Neural cell (in vitro differentiated cells): Measurements from ENCODE around the gene TSPAN9. TPM values are rescaled to one million over a fixed set of nuclear protein-coding genes. Genes with fewer than 3 reads are reported as not detected.

Experiments
- H2AFZ ChIP-seq: fragments of 200-600, 300-800 bp; sonication (generic), shearing (Covaris generic); 2 replicates; pipeline ENCODE4 v1.6.0; 2014; ENCODE audit warnings: low read depth, mild to moderate bottlenecking, antibody characterized with exemption, low read length, moderate library complexity
- H3F3A ChIP-seq: fragments of 200-600 bp; shearing (Covaris generic); 2 replicates; pipeline ENCODE4 v1.6.1; 2016; ENCODE audit warnings: mild to moderate bottlenecking, moderate library complexity, mixed read lengths, antibody characterized with exemption, low read length; ENCODE audit not compliant: insufficient read depth, poor library complexity, severe bottlenecking
- H3K27ac ChIP-seq: fragments of 200-600, 300-800 bp; sonication (generic), shearing (Covaris generic); 2 replicates; pipeline ENCODE4 v1.5.1; 2014; ENCODE audit warnings: mild to moderate bottlenecking, low read length, moderate library complexity
- H3K27me3 ChIP-seq: fragments of 300-800, 200-600 bp; sonication (generic), shearing (Covaris generic); 2 replicates; pipeline ENCODE4 v1.6.0; 2014; ENCODE audit warnings: mild to moderate bottlenecking, low read depth, low read length, moderate library complexity; ENCODE audit not compliant: insufficient read depth
- H3K36me3 ChIP-seq: fragments of 300-800, 200-600 bp; sonication (generic), shearing (Covaris generic); 2 replicates; pipeline ENCODE4 v1.5.1; 2014; ENCODE audit warnings: mild to moderate bottlenecking, antibody characterized with exemption, low read length, moderate library complexity; ENCODE audit not compliant: insufficient read depth
- H3K4me2 ChIP-seq: fragments of 300-800, 200-600 bp; sonication (generic), shearing (Covaris generic); 2 replicates; pipeline ENCODE4 v1.6.0; 2014; ENCODE audit warnings: mild to moderate bottlenecking, low read length
- H3K4me3 ChIP-seq: fragments of 300-800, 200-600 bp; sonication (generic), shearing (Covaris generic); 2 replicates; pipeline ENCODE4 v1.5.1; 2014; ENCODE audit warnings: mild to moderate bottlenecking, low read length, moderate library complexity
- H3K79me2 ChIP-seq: fragments of 200-600 bp; shearing (Covaris generic); replicated peaks from 2 replicates; pipeline ENCODE4 v1.6.0; 2014; ENCODE audit warnings: mild to moderate bottlenecking, low read length, moderate library complexity; ENCODE audit not compliant: insufficient read depth
- H3K9ac ChIP-seq: fragments of 300-800, 200-600 bp; sonication (generic), shearing (Covaris generic); 2 replicates; pipeline ENCODE4 v1.6.1; 2016; ENCODE audit warnings: mild to moderate bottlenecking, low read length, mixed read lengths
- H3K9me2 ChIP-seq: fragments of 200-600 bp; shearing (Covaris generic); 2 replicates; pipeline ENCODE4 v1.6.1; 2016; ENCODE audit warnings: mild to moderate bottlenecking, low read length, mixed read lengths; ENCODE audit not compliant: insufficient read depth
- H3K9me3 ChIP-seq: fragments of 200-600, 300-800 bp; sonication (generic), shearing (Covaris generic); 2 replicates; pipeline ENCODE4 v1.6.1; 2016; ENCODE audit warnings: mild to moderate bottlenecking, mixed run types, low read length, moderate library complexity, mixed read lengths
- H4K20me1 ChIP-seq: fragments of 200-600 bp; shearing (Covaris generic); 2 replicates; pipeline ENCODE4 v1.6.1; 2016; ENCODE audit warnings: mild to moderate bottlenecking, mixed run types; ENCODE audit not compliant: insufficient read depth
- CTCF ChIP-seq: fragments of 450-650 bp; IDR thresholded peaks from 2 replicates; pipeline ENCODE4 v1.5.1; 2014; ENCODE audit warnings: antibody characterized with exemption, mild to moderate bottlenecking, moderate library complexity; ENCODE audit not compliant: poor library complexity, severe bottlenecking
- EP300 ChIP-seq: fragments of 450-650 bp; conservative IDR thresholded peaks from 2 replicates; pipeline ENCODE4 v1.6.1; 2014; ENCODE audit warnings: antibody characterized with exemption, mild to moderate bottlenecking, moderate library complexity; ENCODE audit not compliant: poor library complexity, severe bottlenecking
- EZH2 ChIP-seq: fragments of 200-600, 300-800 bp; shearing (Covaris generic), sonication (generic); IDR thresholded peaks from 2 replicates; pipeline ENCODE4 v1.6.1; 2014; ENCODE audit warnings: antibody characterized with exemption, low read length, borderline replicate concordance, mild to moderate bottlenecking; ENCODE audit not compliant: insufficient read depth, poor library complexity, severe bottlenecking
- MXI1 ChIP-seq: fragments of 450-650 bp; conservative IDR thresholded peaks from 2 replicates; pipeline ENCODE4 v1.6.1; 2014; ENCODE audit warnings: antibody characterized with exemption, mild to moderate bottlenecking; ENCODE audit not compliant: poor library complexity, severe bottlenecking
- POLR2AphosphoS5 ChIP-seq: IDR thresholded peaks from 2 replicates; pipeline ENCODE4 v1.6.1; 2012
- RAD21 ChIP-seq: fragments of 450-650 bp; conservative IDR thresholded peaks from 2 replicates; pipeline ENCODE4 v1.6.1; 2014; ENCODE audit warnings: antibody characterized with exemption, mild to moderate bottlenecking, moderate library complexity
- REST ChIP-seq: IDR thresholded peaks from 2 replicates; pipeline ENCODE4 v1.6.1; 2012; ENCODE audit warnings: borderline replicate concordance
- SMC3 ChIP-seq: fragments of 450-650 bp; conservative IDR thresholded peaks from 2 replicates; pipeline ENCODE4 v1.6.1; 2014; ENCODE audit warnings: antibody characterized with exemption, mild to moderate bottlenecking, moderate library complexity; ENCODE audit not compliant: poor library complexity
- TAF1 ChIP-seq: IDR thresholded peaks from 2 replicates; pipeline ENCODE4 v1.6.1; 2012; ENCODE audit warnings: low read depth
- polyA plus RNA-seq: library from polyadenylated mRNA; depleted of rRNA; stranded (reverse); fragments of >200 nt; gene quantifications from 2 replicates; pipeline ENCODE4 v1.2.3, GENCODE V29; 2014

TSPAN9 gene
- polyA plus RNA-seq, 1 donor from 2014 or later, result 11.9 TPM

GRCh38 chr12:3320881-3321509 is 243.8 kb downstream of the TSPAN9 start:
- TF ChIP-seq CTCF (no peak), EP300 (no peak), RAD21 (no peak), REST (no peak), TAF1 (no peak), MXI1 (no peak), EZH2 (no peak), POLR2AphosphoS5 (no peak), SMC3 (no peak)

GRCh38 chr12:3321881-3322280 is 244.7 kb downstream of the TSPAN9 start:
- Histone ChIP-seq H3K36me3 (no peaks in the 10 kb centered on the region), H4K20me1 (no peaks in the 10 kb centered on the region), H3K9me2 (no peaks in the 10 kb centered on the region), H3K9ac (no peak overlapping the region), H3K27me3 (no peaks in the 10 kb centered on the region), H3K9me3 (no peaks in the 10 kb centered on the region), H2AFZ (no peak overlapping the region), H3K27ac (no peak overlapping the region), H3K79me2 (no peaks in the 10 kb centered on the region), H3K4me3 (no peak overlapping the region), H3F3A (no peaks in the 10 kb centered on the region), H3K4me2 (no peak overlapping the region)
- TF ChIP-seq CTCF, result no peak
- no peak for TF ChIP-seq SMC3
- TF ChIP-seq POLR2AphosphoS5, result no peak
- no peak for TF ChIP-seq EZH2
- no peak for TF ChIP-seq TAF1
- TF ChIP-seq RAD21, result no peak
- no peak for TF ChIP-seq REST
- TF ChIP-seq MXI1, result no peak
- TF ChIP-seq EP300, result no peak

More at GRCh38 chr12:3320881-3321509, 243.8 kb downstream of the TSPAN9 start:
- Histone ChIP-seq H3K79me2 (no peaks in the 10 kb centered on the region), H2AFZ (no peak overlapping the region), H3K27me3 (no peaks in the 10 kb centered on the region), H3K36me3 (no peaks in the 10 kb centered on the region), H3K4me2 (no peak overlapping the region), H3K9ac (no peak overlapping the region), H3K4me3 (no peak overlapping the region), H3K9me3 (no peaks in the 10 kb centered on the region), H3K27ac (no peak overlapping the region), H4K20me1 (no peaks in the 10 kb centered on the region), H3K9me2 (no peaks in the 10 kb centered on the region), H3F3A (no peaks in the 10 kb centered on the region)
